Measurements from ENCODE around the gene NETO2.
A peak's percentile ranks its signal among the peaks of the same experiment; 100 is the strongest.

NETO2 gene

GRCh38 chr16:47043970-47044684, 99.6 kb downstream of the NETO2 start:
- no peak for DNase-seq

DNA sequence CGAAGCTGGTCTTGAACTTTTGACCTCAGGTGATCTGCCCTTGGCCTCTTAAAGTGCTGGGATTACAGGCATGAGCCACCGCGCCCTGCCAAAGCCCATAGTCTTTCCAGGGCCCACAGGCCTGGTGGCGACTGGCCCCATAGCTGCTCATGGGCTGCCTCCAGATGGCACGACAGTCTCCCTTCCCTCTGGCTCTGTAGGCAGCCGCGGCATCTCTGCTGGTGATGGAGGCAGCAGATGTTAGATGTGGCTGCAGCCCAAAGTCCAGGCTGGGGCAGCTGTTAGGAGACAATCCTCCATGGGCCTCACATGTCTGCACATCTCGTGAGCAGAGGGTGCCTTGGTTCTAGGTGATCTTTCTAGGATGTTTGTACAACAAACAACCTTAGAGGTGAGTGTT, 100.5 kb downstream of the NETO2 start:
- DNase-seq, result no peak

- peak; percentile 94 for DNase-seq
These were observed 105.8 kb downstream of the NETO2 start for GRCh38 chr16:47037746-47038458.

- DNase-seq, result peak; percentile 54
These were observed 106.4 kb downstream of the NETO2 start for GRCh38 chr16:47037396-47037745.

- no peak for DNase-seq
These were observed 107.5 kb downstream of the NETO2 start for GRCh38 chr16:47036201-47036600.

GRCh38 chr16:47035436-47035835, 108.3 kb downstream of the NETO2 start:
- DNase-seq, result no peak

DNA sequence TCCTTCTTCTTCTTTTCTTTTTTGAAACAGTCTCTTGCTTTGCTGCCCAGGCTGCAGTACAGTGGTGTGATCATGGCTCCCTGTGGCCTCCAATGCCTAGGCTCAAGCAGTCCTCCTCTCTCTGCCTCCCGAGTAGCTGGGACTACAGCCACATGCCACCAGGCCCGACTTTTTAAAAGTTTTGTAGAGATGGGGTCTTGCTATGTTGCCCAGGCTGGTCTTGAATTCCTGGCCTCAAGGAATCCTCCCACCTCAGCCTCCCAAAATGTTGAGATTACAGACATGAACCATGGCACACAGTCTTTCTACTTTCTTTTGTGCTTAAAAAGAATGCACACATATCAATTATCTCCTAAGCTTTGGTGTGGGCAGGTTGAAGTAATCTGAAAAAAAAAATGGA, 109.3 kb downstream of the NETO2 start:
- DNase-seq, result no peak

DNA sequence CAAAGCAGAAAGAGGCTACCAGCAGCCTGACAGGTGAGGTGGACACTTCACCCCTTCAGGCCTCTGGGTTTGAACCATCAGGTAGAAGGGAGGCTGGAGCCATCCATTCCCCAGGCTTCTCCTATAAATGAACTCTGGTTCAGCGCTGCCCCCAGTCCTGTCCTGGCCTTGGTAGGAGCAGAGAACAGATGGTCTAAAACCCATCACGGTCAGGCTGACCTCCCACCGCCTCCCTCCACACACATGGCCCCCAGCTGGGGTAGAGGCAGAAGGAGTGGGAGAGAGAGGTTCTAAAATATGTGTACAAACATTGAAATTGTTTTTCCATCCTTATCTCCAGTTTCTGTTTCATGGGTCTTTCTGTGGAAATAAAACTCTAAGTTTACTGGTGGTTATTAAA, 110.6 kb downstream of the NETO2 start:
- DNase-seq, result no peak

DNA sequence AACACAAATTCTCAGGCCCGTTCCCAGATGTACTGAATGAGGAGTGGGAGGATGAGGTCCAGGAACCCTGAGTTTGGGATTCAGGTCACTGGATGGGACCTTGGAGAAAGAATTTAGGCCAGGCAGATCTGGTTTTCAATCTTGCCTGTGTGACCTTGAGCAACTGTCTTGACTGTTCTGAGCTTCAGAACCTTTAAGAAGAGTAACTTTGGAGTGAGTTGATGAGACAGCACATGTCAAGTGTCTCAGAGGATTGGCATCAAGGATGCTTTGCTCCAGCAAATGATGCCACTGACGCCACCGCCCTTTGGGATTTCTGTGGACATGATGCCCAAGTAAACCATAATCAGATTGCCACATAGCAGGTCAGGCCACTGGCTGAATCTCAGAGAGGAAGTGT, 114.0 kb downstream of the NETO2 start:
- no peak for DNase-seq

- DNase-seq, result no peak
These were observed 114.9 kb downstream of the NETO2 start for GRCh38 chr16:47028767-47029377.
